ENCODE data around the gene TCF7. TPM values are rescaled to one million over a fixed set of nuclear protein-coding genes. Genes with fewer than 3 reads are reported as not detected.

TCF7 gene
- total RNA-seq, 2 experiments from 2014 or later = 0.97 to 1.1 TPM

GRCh38 chr5:134072471-134073210 lies 41.8 kb upstream of the TCF7 start:
- no peaks in the 10 kb centered on the region for H4K20me1 ChIP-seq (ENCODE audit: insufficient read depth, low read length)
- no peaks in the 10 kb centered on the region for H3K36me3 ChIP-seq (ENCODE audit: insufficient read depth, low read length)
- H3K4me3 ChIP-seq (ENCODE audit: low read depth, low read length, poor library complexity, severe bottlenecking) = no peak overlapping the region
- H3K4me1 ChIP-seq (ENCODE audit: insufficient read depth, low read length, poor library complexity, severe bottlenecking) = no peaks in the 10 kb centered on the region
- H3K4me2 ChIP-seq (ENCODE audit: low read length) = no peak overlapping the region
- BruUV-seq (replicated peaks) = no TSS peak
- CTCF ChIA-PET (ENCODE audit: unreplicated experiment) = no interaction called here
- no peaks in the 10 kb centered on the region for H3K9me3 ChIP-seq (ENCODE audit: low read length)
- no peak for DNase-seq (ENCODE audit: low spot score)
- POLR2A ChIA-PET = interaction anchor here (0.6 kb wide), 1 partner anchor 11 kb away, joined by 4 read pairs; no protein-coding TSS in a partner anchor
- no peaks in the 10 kb centered on the region for H3K79me2 ChIP-seq (ENCODE audit: insufficient read depth, low read depth, low read length)
- TF ChIP-seq EZH2phosphoT487 (IDR thresholded peaks at IDR 0.05; ENCODE audit: borderline replicate concordance, low read depth, low read length) (no peak), CTCF (conservative IDR thresholded peaks at IDR 0.05; ENCODE audit: low read length) (no peak)
- intact Hi-C loops (cut with micrococcal nuclease; ENCODE audit: unreplicated experiment) = no loop called here
- H2AFZ ChIP-seq (ENCODE audit: low read length) = no peak overlapping the region
- no peaks in the 10 kb centered on the region for H3K9me2 ChIP-seq (ENCODE audit: insufficient read depth, low read length)
- H3K27ac ChIP-seq (ENCODE audit: low read depth, low read length, poor library complexity, severe bottlenecking) = no peak overlapping the region

GRCh38 chr5:134073404-134073803 lies 41.1 kb upstream of the TCF7 start:
- Histone ChIP-seq H3K9me2 (ENCODE audit: insufficient read depth, low read length) (no peaks in the 10 kb centered on the region), H3K4me3 (ENCODE audit: low read depth, low read length, poor library complexity, severe bottlenecking) (no peak overlapping the region), H3K79me2 (ENCODE audit: insufficient read depth, low read depth, low read length) (no peaks in the 10 kb centered on the region), H2AFZ (ENCODE audit: low read length) (no peak overlapping the region), H3K4me1 (ENCODE audit: insufficient read depth, low read length, poor library complexity, severe bottlenecking) (no peaks in the 10 kb centered on the region), H3K9me3 (ENCODE audit: low read length) (no peaks in the 10 kb centered on the region), H3K36me3 (ENCODE audit: insufficient read depth, low read length) (no peaks in the 10 kb centered on the region), H3K27ac (ENCODE audit: low read depth, low read length, poor library complexity, severe bottlenecking) (no peak overlapping the region), H4K20me1 (ENCODE audit: insufficient read depth, low read length) (no peaks in the 10 kb centered on the region), H3K4me2 (ENCODE audit: low read length) (no peak overlapping the region)
- BruUV-seq (replicated peaks) = no TSS peak
- ChIA-PET POLR2A (interaction anchor here (1.2 kb wide), 1 partner anchor 49 kb away, joined by 4 read pairs; no protein-coding TSS in a partner anchor), CTCF (ENCODE audit: unreplicated experiment) (no interaction called here)
- intact Hi-C loops (cut with micrococcal nuclease; ENCODE audit: unreplicated experiment) = no loop called here
- TF ChIP-seq EZH2phosphoT487 (IDR thresholded peaks at IDR 0.05; ENCODE audit: borderline replicate concordance, low read depth, low read length) (no peak), CTCF (conservative IDR thresholded peaks at IDR 0.05; ENCODE audit: low read length) (no peak)
- DNase-seq (ENCODE audit: low spot score) = no peak

GRCh38 chr5:134075102-134075501 lies 39.4 kb upstream of the TCF7 start:
- no peaks in the 10 kb centered on the region for H3K36me3 ChIP-seq (ENCODE audit: insufficient read depth, low read length)
- no peaks in the 10 kb centered on the region for H3K9me2 ChIP-seq (ENCODE audit: insufficient read depth, low read length)
- no peak overlapping the region for H3K4me2 ChIP-seq (ENCODE audit: low read length)
- H3K27ac ChIP-seq (ENCODE audit: low read depth, low read length, poor library complexity, severe bottlenecking) = no peak overlapping the region
- no peak for DNase-seq (ENCODE audit: low spot score)
- intact Hi-C loops (cut with micrococcal nuclease; ENCODE audit: unreplicated experiment) = no loop called here
- no TSS peak for BruUV-seq (replicated peaks)
- TF ChIP-seq EZH2phosphoT487 (IDR thresholded peaks at IDR 0.05; ENCODE audit: borderline replicate concordance, low read depth, low read length) (no peak), CTCF (conservative IDR thresholded peaks at IDR 0.05; ENCODE audit: low read length) (no peak)
- no peak overlapping the region for H3K4me3 ChIP-seq (ENCODE audit: low read depth, low read length, poor library complexity, severe bottlenecking)
- H3K79me2 ChIP-seq (ENCODE audit: insufficient read depth, low read depth, low read length) = no peaks in the 10 kb centered on the region
- POLR2A ChIA-PET = no interaction called here
- H3K4me1 ChIP-seq (ENCODE audit: insufficient read depth, low read length, poor library complexity, severe bottlenecking) = no peaks in the 10 kb centered on the region
- no peaks in the 10 kb centered on the region for H3K9me3 ChIP-seq (ENCODE audit: low read length)
- H2AFZ ChIP-seq (ENCODE audit: low read length) = no peak overlapping the region
- CTCF ChIA-PET (ENCODE audit: unreplicated experiment) = no interaction called here
- H4K20me1 ChIP-seq (ENCODE audit: insufficient read depth, low read length) = no peaks in the 10 kb centered on the region

Measured in OCI-LY7 (cell line).